ENCODE results near the gene FXN.

Gene FXN

GRCh38 chr9:69078581-69078980 is 43.0 kb downstream of the FXN start:
- no peaks in the 10 kb centered on the region for H3K27me3 ChIP-seq
- H3K4me2 ChIP-seq: no peak overlapping the region
- H3K4me1 ChIP-seq: no peaks in the 10 kb centered on the region
- H3K4me3 ChIP-seq: no peak overlapping the region
- H3K27ac ChIP-seq: no peak overlapping the region
- no peak for TF ChIP-seq Cebpa-rat (IDR thresholded peaks at IDR 0.05)
- peaks cover 13% of the 10 kb centered on the region for H3K36me3 ChIP-seq
- H4K20me1 ChIP-seq: no peaks in the 10 kb centered on the region
- no peaks in the 10 kb centered on the region for H3K9me3 ChIP-seq
- H3K9ac ChIP-seq: no peak overlapping the region

- no peaks in the 10 kb centered on the region for H3K4me1 ChIP-seq
- peaks cover 11% of the 10 kb centered on the region; the same call in 1 of the 2 replicates for H3K36me3 ChIP-seq
- H3K4me3 ChIP-seq: no peak overlapping the region
- H3K4me2 ChIP-seq: no peak overlapping the region
- no peaks in the 10 kb centered on the region for H3K27me3 ChIP-seq
- H3K9ac ChIP-seq: no peak overlapping the region
- H3K27ac ChIP-seq: no peak overlapping the region
- no peaks in the 10 kb centered on the region for H3K9me3 ChIP-seq
- TF ChIP-seq Cebpa-rat (IDR thresholded peaks at IDR 0.05): no peak
- no peaks in the 10 kb centered on the region for H4K20me1 ChIP-seq
Observed at GRCh38 chr9:69079186-69079585, 43.6 kb downstream of the FXN start.

- Histone ChIP-seq H3K4me1 (no peaks in the 10 kb centered on the region), H3K27me3 (no peaks in the 10 kb centered on the region), H4K20me1 (no peaks in the 10 kb centered on the region), H3K4me2 (no peak overlapping the region), H3K9me3 (no peaks in the 10 kb centered on the region), H3K36me3 (peaks cover 11% of the 10 kb centered on the region; the same call in 1 of the 2 replicates), H3K27ac (no peak overlapping the region), H3K4me3 (no peak overlapping the region), H3K9ac (no peak overlapping the region)
- no peak for TF ChIP-seq Cebpa-rat (IDR thresholded peaks at IDR 0.05)
Observed at GRCh38 chr9:69081261-69081660, 45.7 kb downstream of the FXN start.

GRCh38 chr9:69083321-69083720 is 47.8 kb downstream of the FXN start:
- Histone ChIP-seq H3K27me3 (no peaks in the 10 kb centered on the region), H3K9ac (no peak overlapping the region)

GRCh38 chr9:69085569-69086283 is 50.2 kb downstream of the FXN start:
- TF ChIP-seq Cebpa-rat (IDR thresholded peaks at IDR 0.05): no peak
- H3K9ac ChIP-seq: no peak overlapping the region
- H3K4me1 ChIP-seq: no peaks in the 10 kb centered on the region
- no peak overlapping the region for H3K4me2 ChIP-seq
- H3K36me3 ChIP-seq: peaks cover 5% of the 10 kb centered on the region; the same call in 1 of the 2 replicates
- no peak overlapping the region for H3K4me3 ChIP-seq
- H3K27me3 ChIP-seq: no peaks in the 10 kb centered on the region
- H3K27ac ChIP-seq: no peak overlapping the region
- H4K20me1 ChIP-seq: no peaks in the 10 kb centered on the region
- H3K9me3 ChIP-seq: no peaks in the 10 kb centered on the region

More at GRCh38 chr9:69083321-69083720, 47.8 kb downstream of the FXN start:
- no peaks in the 10 kb centered on the region for H3K9me3 ChIP-seq
- TF ChIP-seq Cebpa-rat (IDR thresholded peaks at IDR 0.05): no peak
- no peak overlapping the region for H3K4me2 ChIP-seq
- no peak overlapping the region for H3K4me3 ChIP-seq
- no peaks in the 10 kb centered on the region for H4K20me1 ChIP-seq
- no peaks in the 10 kb centered on the region for H3K4me1 ChIP-seq
- no peak overlapping the region for H3K27ac ChIP-seq
- peaks cover 5% of the 10 kb centered on the region; the same call in 1 of the 2 replicates for H3K36me3 ChIP-seq

- no peaks in the 10 kb centered on the region for H3K4me1 ChIP-seq
- H3K36me3 ChIP-seq: peaks cover 5% of the 10 kb centered on the region; the same call in 1 of the 2 replicates
- TF ChIP-seq Cebpa-rat (IDR thresholded peaks at IDR 0.05): no peak
- H3K9me3 ChIP-seq: no peaks in the 10 kb centered on the region
- H3K4me3 ChIP-seq: no peak overlapping the region
- no peak overlapping the region for H3K9ac ChIP-seq
- no peaks in the 10 kb centered on the region for H4K20me1 ChIP-seq
- H3K27ac ChIP-seq: no peak overlapping the region
- no peak overlapping the region for H3K4me2 ChIP-seq
- H3K27me3 ChIP-seq: no peaks in the 10 kb centered on the region
Observed at GRCh38 chr9:69086312-69086711, 50.8 kb downstream of the FXN start.

- no peaks in the 10 kb centered on the region for H3K9me3 ChIP-seq
- no peaks in the 10 kb centered on the region for H3K4me1 ChIP-seq
- no peak overlapping the region for H3K4me3 ChIP-seq
- H3K4me2 ChIP-seq: no peak overlapping the region
- H3K9ac ChIP-seq: no peak overlapping the region
- no peaks in the 10 kb centered on the region for H3K27me3 ChIP-seq
- peaks cover 5% of the 10 kb centered on the region; the same call in 1 of the 2 replicates for H3K36me3 ChIP-seq
- no peaks in the 10 kb centered on the region for H4K20me1 ChIP-seq
- no peak overlapping the region for H3K27ac ChIP-seq
- TF ChIP-seq Cebpa-rat (IDR thresholded peaks at IDR 0.05): no peak
Observed at GRCh38 chr9:69086769-69087168, 51.2 kb downstream of the FXN start.

- H3K9me3 ChIP-seq: no peaks in the 10 kb centered on the region
- no peak overlapping the region for H3K27ac ChIP-seq
- H3K4me1 ChIP-seq: no peaks in the 10 kb centered on the region
- H3K36me3 ChIP-seq: peaks cover 10% of the 10 kb centered on the region; the same call in 1 of the 2 replicates
- no peak for TF ChIP-seq Cebpa-rat (IDR thresholded peaks at IDR 0.05)
- no peaks in the 10 kb centered on the region for H4K20me1 ChIP-seq
- no peak overlapping the region for H3K4me3 ChIP-seq
- H3K4me2 ChIP-seq: no peak overlapping the region
- H3K9ac ChIP-seq: no peak overlapping the region
- no peaks in the 10 kb centered on the region for H3K27me3 ChIP-seq
Observed at GRCh38 chr9:69089082-69089481, 53.5 kb downstream of the FXN start.

GRCh38 chr9:69089491-69089890 is 53.9 kb downstream of the FXN start:
- peaks cover 12% of the 10 kb centered on the region; the same call in 1 of the 2 replicates for H3K36me3 ChIP-seq
- H3K27ac ChIP-seq: no peak overlapping the region
- H4K20me1 ChIP-seq: no peaks in the 10 kb centered on the region
- no peak overlapping the region for H3K4me2 ChIP-seq
- H3K27me3 ChIP-seq: no peaks in the 10 kb centered on the region
- H3K9me3 ChIP-seq: no peaks in the 10 kb centered on the region
- no peak overlapping the region for H3K4me3 ChIP-seq
- H3K4me1 ChIP-seq: no peaks in the 10 kb centered on the region
- no peak for TF ChIP-seq Cebpa-rat (IDR thresholded peaks at IDR 0.05)
- no peak overlapping the region for H3K9ac ChIP-seq

- no peak overlapping the region for H3K27ac ChIP-seq
- no peaks in the 10 kb centered on the region for H3K9me3 ChIP-seq
- peaks cover 12% of the 10 kb centered on the region; the same call in 1 of the 2 replicates for H3K36me3 ChIP-seq
- no peak overlapping the region for H3K9ac ChIP-seq
- H3K27me3 ChIP-seq: no peaks in the 10 kb centered on the region
- H3K4me2 ChIP-seq: no peak overlapping the region
- no peaks in the 10 kb centered on the region for H4K20me1 ChIP-seq
- no peaks in the 10 kb centered on the region for H3K4me1 ChIP-seq
- no peak overlapping the region for H3K4me3 ChIP-seq
- no peak for TF ChIP-seq Cebpa-rat (IDR thresholded peaks at IDR 0.05)
Observed at GRCh38 chr9:69090140-69090750, 54.7 kb downstream of the FXN start.

All from BLaER1 (cell line).